ENCODE data around the gene PLEKHS1.

The PLEKHS1 gene

GRCh38 chr10:113716109-113716910 lies 35.2 kb upstream of the PLEKHS1 start:
- H3K27ac ChIP-seq (ENCODE audit: low read length): no peak overlapping the region
- no peak overlapping the region for H3K4me3 ChIP-seq (ENCODE audit: low read depth in 1 of 2, low read length in 2 of 2)
- H3K4me1 ChIP-seq (ENCODE audit: control insufficient read depth in 1 of 2, insufficient read depth in 2 of 2, low read length in 2 of 2): peaks cover 0 to 11% of the 10 kb centered on the region in 2 donors
- peaks cover 13% of the 10 kb centered on the region in 2 donors for H3K36me3 ChIP-seq (ENCODE audit: control insufficient read depth in 1 of 2, insufficient read depth in 2 of 2, low read length in 2 of 2)
- no peaks in the 10 kb centered on the region for H3K9me3 ChIP-seq (ENCODE audit: control insufficient read depth in 1 of 2, low read length in 2 of 2)
- H3K27me3 ChIP-seq (ENCODE audit: low read depth, low read length): no peaks in the 10 kb centered on the region

DNA sequence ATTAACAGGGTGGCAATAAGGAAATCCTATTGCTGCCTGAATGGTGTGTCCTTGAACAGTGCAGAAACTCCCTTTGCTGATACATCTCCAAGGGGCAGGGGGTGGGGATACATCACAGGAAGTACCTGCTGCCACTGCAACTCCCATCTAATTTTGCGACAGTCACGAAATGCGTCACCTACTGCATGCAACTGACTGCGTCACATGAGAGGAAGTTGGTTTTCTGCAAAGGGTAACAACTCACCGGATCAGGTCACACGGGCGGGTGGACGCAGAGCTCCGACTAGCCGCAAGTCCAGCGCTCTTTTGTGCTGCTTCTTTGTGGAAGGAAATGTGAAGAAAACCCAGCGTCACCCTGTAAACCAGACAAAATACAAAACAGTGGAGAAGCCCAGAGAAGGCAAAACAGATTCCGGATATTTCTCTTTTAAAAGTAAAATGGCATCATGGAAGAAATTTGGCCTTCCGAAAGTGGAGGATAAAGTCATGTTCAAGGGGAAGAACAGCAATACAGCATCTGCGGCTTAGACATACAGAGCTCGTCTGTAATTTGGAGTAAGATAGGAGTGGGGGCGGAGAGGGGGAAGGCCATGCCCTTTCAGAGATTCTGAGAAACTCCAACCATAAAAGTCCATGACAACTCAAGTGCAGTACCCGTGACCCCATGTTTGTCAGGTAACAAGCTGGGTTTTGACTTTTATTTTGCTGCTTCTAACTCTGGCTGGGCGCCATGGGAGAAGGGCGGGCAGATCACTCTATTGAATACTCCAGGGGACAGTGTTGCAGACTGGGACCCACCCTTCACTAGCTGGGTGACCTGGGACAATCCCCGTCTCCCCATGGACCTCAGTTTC lies 32.3 kb upstream of the PLEKHS1 start:
- H3K4me3 ChIP-seq (ENCODE audit: low read depth in 1 of 2, low read length in 2 of 2): no peak overlapping the region
- peaks cover 26 to 30% of the 10 kb centered on the region in 2 donors for H3K36me3 ChIP-seq (ENCODE audit: control insufficient read depth in 1 of 2, insufficient read depth in 2 of 2, low read length in 2 of 2)
- no peaks in the 10 kb centered on the region for H3K4me1 ChIP-seq (ENCODE audit: control insufficient read depth in 1 of 2, insufficient read depth in 2 of 2, low read length in 2 of 2)
- no peak overlapping the region for H3K27ac ChIP-seq (ENCODE audit: low read length)
- H3K9me3 ChIP-seq (ENCODE audit: control insufficient read depth in 1 of 2, low read length in 2 of 2): no peaks in the 10 kb centered on the region
- H3K27me3 ChIP-seq (ENCODE audit: low read depth, low read length): no peaks in the 10 kb centered on the region

- Histone ChIP-seq H3K27me3 (ENCODE audit: low read depth, low read length) (no peaks in the 10 kb centered on the region), H3K36me3 (ENCODE audit: control insufficient read depth in 1 of 2, insufficient read depth in 2 of 2, low read length in 2 of 2) (peaks cover 35 to 40% of the 10 kb centered on the region in 2 donors), H3K9me3 (ENCODE audit: control insufficient read depth in 1 of 2, low read length in 2 of 2) (no peaks in the 10 kb centered on the region), H3K27ac (ENCODE audit: low read length) (no peak overlapping the region), H3K4me3 (ENCODE audit: low read depth in 1 of 2, low read length in 2 of 2) (no peak overlapping the region), H3K4me1 (ENCODE audit: control insufficient read depth in 1 of 2, insufficient read depth in 2 of 2, low read length in 2 of 2) (no peaks in the 10 kb centered on the region)
Observed at GRCh38 chr10:113720386-113720785, 31.1 kb upstream of the PLEKHS1 start.

DNA sequence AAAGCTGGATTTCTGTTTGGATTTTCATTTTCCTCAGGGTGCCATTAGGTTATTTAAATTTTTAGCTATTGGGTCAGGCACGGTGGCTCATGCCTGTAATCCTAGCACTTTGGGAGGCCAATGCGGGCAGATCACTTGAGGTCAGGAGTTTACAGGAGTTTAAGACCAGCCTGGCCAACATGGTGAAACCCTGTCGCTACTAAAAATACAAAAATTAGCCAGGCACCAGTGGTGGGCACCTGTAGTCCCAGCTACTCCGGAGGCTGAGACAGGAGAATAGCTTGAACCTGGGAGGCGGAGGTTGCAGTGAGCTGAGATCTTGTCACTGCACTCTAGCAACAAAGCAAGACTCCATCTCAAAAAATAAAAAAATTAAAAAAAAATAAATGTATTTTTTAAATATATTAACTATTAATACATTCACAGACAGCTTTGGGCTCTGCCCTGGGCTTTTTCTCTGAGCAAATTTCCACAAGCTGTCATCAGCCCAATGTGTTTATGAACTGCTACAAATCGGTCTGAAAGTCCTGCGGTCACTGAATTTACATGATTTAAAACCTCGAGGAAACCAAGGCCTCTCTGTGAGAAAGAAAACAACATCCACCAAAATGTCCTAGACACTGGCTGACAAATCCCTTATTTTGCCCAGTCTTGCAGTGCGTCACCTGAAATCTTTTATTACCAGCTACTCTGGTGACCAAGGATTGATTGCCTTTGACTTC lies 19.2 kb upstream of the PLEKHS1 start:
- Histone ChIP-seq H3K27ac (ENCODE audit: low read length) (no peak overlapping the region), H3K4me1 (ENCODE audit: control insufficient read depth in 1 of 2, insufficient read depth in 2 of 2, low read length in 2 of 2) (peaks cover 0 to 11% of the 10 kb centered on the region in 2 donors), H3K36me3 (ENCODE audit: control insufficient read depth in 1 of 2, insufficient read depth in 2 of 2, low read length in 2 of 2) (peaks cover 22 to 27% of the 10 kb centered on the region in 2 donors), H3K4me3 (ENCODE audit: low read depth in 1 of 2, low read length in 2 of 2) (no peak overlapping the region), H3K9me3 (ENCODE audit: control insufficient read depth in 1 of 2, low read length in 2 of 2) (no peaks in the 10 kb centered on the region), H3K27me3 (ENCODE audit: low read depth, low read length) (no peaks in the 10 kb centered on the region)

- no peaks in the 10 kb centered on the region for H3K27me3 ChIP-seq (ENCODE audit: low read depth, low read length)
- H3K4me3 ChIP-seq (ENCODE audit: low read depth in 1 of 2, low read length in 2 of 2): no peak overlapping the region
- peaks cover 0 to 11% of the 10 kb centered on the region in 2 donors for H3K4me1 ChIP-seq (ENCODE audit: control insufficient read depth in 1 of 2, insufficient read depth in 2 of 2, low read length in 2 of 2)
- H3K9me3 ChIP-seq (ENCODE audit: control insufficient read depth in 1 of 2, low read length in 2 of 2): no peaks in the 10 kb centered on the region
- H3K36me3 ChIP-seq (ENCODE audit: control insufficient read depth in 1 of 2, insufficient read depth in 2 of 2, low read length in 2 of 2): peaks cover 21 to 25% of the 10 kb centered on the region in 2 donors
- H3K27ac ChIP-seq (ENCODE audit: low read length): no peak overlapping the region
Observed at GRCh38 chr10:113732966-113733365, 18.5 kb upstream of the PLEKHS1 start.

DNA sequence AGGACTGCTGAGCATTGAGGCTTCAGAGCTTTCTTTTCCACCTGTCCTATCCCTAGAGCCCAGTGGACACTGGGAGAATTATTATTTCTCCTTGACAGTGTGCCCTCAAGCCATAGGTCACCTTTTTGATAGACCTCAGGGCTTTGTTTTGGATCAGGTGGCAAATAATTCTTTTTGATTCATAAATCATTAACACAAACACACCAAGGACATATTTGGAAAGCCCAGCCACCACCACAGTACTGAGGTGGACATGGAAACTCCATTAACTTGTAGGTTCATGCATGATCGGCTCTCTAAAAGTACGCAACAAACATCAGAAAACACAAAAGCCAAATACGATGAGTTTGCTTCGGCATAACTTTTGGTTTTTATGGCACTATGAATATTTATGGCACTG lies 17.8 kb upstream of the PLEKHS1 start:
- H3K9me3 ChIP-seq (ENCODE audit: control insufficient read depth in 1 of 2, low read length in 2 of 2): no peaks in the 10 kb centered on the region
- H3K27ac ChIP-seq (ENCODE audit: low read length): no peak overlapping the region
- H3K4me1 ChIP-seq (ENCODE audit: control insufficient read depth in 1 of 2, insufficient read depth in 2 of 2, low read length in 2 of 2): peaks cover 0 to 11% of the 10 kb centered on the region in 2 donors
- peaks cover 18 to 19% of the 10 kb centered on the region in 2 donors for H3K36me3 ChIP-seq (ENCODE audit: control insufficient read depth in 1 of 2, insufficient read depth in 2 of 2, low read length in 2 of 2)
- no peaks in the 10 kb centered on the region for H3K27me3 ChIP-seq (ENCODE audit: low read depth, low read length)
- H3K4me3 ChIP-seq (ENCODE audit: low read depth in 1 of 2, low read length in 2 of 2): no peak overlapping the region

DNA sequence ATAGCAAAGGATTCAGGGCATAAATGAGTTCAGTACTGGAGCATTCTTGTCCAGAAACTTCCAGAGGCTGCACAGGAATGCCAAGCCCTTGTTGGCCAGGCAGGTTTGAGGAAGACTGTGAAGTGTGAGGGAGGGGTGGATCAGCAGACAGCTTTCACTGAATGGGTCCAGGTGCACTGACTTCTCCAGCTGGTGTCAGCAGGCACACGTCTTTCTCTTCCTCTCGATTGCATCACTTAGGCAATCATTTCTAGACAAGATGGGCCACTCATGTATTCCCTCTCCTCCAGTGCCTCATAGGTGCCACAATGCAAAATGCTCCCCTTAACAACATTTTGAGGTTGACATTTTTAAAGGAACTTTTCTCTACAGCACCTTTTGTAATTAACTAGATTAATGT lies 15.6 kb upstream of the PLEKHS1 start:
- Histone ChIP-seq H3K4me1 (ENCODE audit: control insufficient read depth in 1 of 2, insufficient read depth in 2 of 2, low read length in 2 of 2) (peaks cover 0 to 11% of the 10 kb centered on the region in 2 donors), H3K27me3 (ENCODE audit: low read depth, low read length) (no peaks in the 10 kb centered on the region), H3K4me3 (ENCODE audit: low read depth in 1 of 2, low read length in 2 of 2) (no peak overlapping the region), H3K36me3 (ENCODE audit: control insufficient read depth in 1 of 2, insufficient read depth in 2 of 2, low read length in 2 of 2) (no peaks in the 10 kb centered on the region), H3K27ac (ENCODE audit: low read length) (no peak overlapping the region), H3K9me3 (ENCODE audit: control insufficient read depth in 1 of 2, low read length in 2 of 2) (no peaks in the 10 kb centered on the region)

DNA sequence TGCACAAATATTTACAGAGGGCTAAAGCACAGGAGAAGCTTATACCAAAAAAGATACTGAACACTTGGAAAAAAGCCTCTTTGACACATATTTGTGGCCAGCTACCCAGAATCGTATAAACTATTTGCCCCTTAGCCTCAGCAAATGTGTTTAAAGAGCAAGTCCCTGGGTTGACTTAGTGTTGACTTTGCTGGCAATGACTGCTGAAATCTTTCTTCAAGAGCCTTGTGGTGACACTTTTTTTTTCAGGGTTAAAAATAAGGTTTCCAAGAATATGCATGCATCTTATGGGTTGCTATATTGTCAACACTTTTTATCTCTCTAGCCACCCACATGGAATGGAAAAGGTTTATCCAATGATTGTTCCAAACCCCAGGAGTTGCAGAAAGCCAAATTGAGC lies 14.9 kb upstream of the PLEKHS1 start:
- H3K4me3 ChIP-seq (ENCODE audit: low read depth in 1 of 2, low read length in 2 of 2): no peak overlapping the region
- no peaks in the 10 kb centered on the region for H3K9me3 ChIP-seq (ENCODE audit: control insufficient read depth in 1 of 2, low read length in 2 of 2)
- no peaks in the 10 kb centered on the region for H3K36me3 ChIP-seq (ENCODE audit: control insufficient read depth in 1 of 2, insufficient read depth in 2 of 2, low read length in 2 of 2)
- H3K27me3 ChIP-seq (ENCODE audit: low read depth, low read length): no peaks in the 10 kb centered on the region
- H3K4me1 ChIP-seq (ENCODE audit: control insufficient read depth in 1 of 2, insufficient read depth in 2 of 2, low read length in 2 of 2): peaks cover 0 to 11% of the 10 kb centered on the region in 2 donors
- no peak overlapping the region for H3K27ac ChIP-seq (ENCODE audit: low read length)

- Histone ChIP-seq H3K4me1 (ENCODE audit: control insufficient read depth in 1 of 2, insufficient read depth in 2 of 2, low read length in 2 of 2) (peaks cover 0 to 11% of the 10 kb centered on the region in 2 donors), H3K4me3 (ENCODE audit: low read depth in 1 of 2, low read length in 2 of 2) (no peak overlapping the region), H3K27me3 (ENCODE audit: low read depth, low read length) (no peaks in the 10 kb centered on the region), H3K36me3 (ENCODE audit: control insufficient read depth in 1 of 2, insufficient read depth in 2 of 2, low read length in 2 of 2) (no peaks in the 10 kb centered on the region), H3K27ac (ENCODE audit: low read length) (no peak overlapping the region), H3K9me3 (ENCODE audit: control insufficient read depth in 1 of 2, low read length in 2 of 2) (no peaks in the 10 kb centered on the region)
Observed at GRCh38 chr10:113739031-113739430, 12.5 kb upstream of the PLEKHS1 start.

DNA sequence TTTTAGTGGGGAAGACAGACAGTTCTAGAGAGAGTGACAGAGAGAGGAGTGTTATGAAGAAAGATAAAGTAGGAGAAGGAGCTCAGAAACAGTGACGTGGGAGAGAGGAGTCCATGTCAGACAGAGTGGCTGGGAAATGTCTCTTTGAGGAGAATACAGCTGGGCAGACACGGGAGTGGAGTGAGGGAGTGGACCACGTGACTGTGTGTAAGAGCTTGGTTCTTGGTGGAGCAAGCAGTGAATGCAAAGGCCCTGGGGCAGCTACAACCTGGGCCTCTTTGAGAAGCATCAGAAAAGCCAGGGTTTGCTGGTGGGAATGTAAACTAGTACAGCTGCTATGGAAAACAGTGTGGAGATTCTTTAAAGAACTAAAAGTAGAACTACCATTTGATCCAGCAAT lies 11.9 kb upstream of the PLEKHS1 start:
- H3K27me3 ChIP-seq (ENCODE audit: low read depth, low read length): no peaks in the 10 kb centered on the region
- no peak overlapping the region for H3K27ac ChIP-seq (ENCODE audit: low read length)
- H3K9me3 ChIP-seq (ENCODE audit: control insufficient read depth in 1 of 2, low read length in 2 of 2): no peaks in the 10 kb centered on the region

GRCh38 chr10:113740850-113741249 lies 10.6 kb upstream of the PLEKHS1 start:
- no peaks in the 10 kb centered on the region for H3K27me3 ChIP-seq (ENCODE audit: low read depth, low read length)

More for the DNA sequence above, 11.9 kb upstream of the PLEKHS1 start:
- H3K36me3 ChIP-seq (ENCODE audit: control insufficient read depth in 1 of 2, insufficient read depth in 2 of 2, low read length in 2 of 2): no peaks in the 10 kb centered on the region
- H3K4me3 ChIP-seq (ENCODE audit: low read depth in 1 of 2, low read length in 2 of 2): no peak overlapping the region
- H3K4me1 ChIP-seq (ENCODE audit: control insufficient read depth in 1 of 2, insufficient read depth in 2 of 2, low read length in 2 of 2): peaks cover 0 to 11% of the 10 kb centered on the region in 2 donors

More at GRCh38 chr10:113740850-113741249, 10.6 kb upstream of the PLEKHS1 start:
- Histone ChIP-seq H3K4me3 (ENCODE audit: low read depth in 1 of 2, low read length in 2 of 2) (no peak overlapping the region), H3K36me3 (ENCODE audit: control insufficient read depth in 1 of 2, insufficient read depth in 2 of 2, low read length in 2 of 2) (no peaks in the 10 kb centered on the region), H3K27ac (ENCODE audit: low read length) (no peak overlapping the region), H3K9me3 (ENCODE audit: control insufficient read depth in 1 of 2, low read length in 2 of 2) (no peaks in the 10 kb centered on the region), H3K4me1 (ENCODE audit: control insufficient read depth in 1 of 2, insufficient read depth in 2 of 2, low read length in 2 of 2) (peaks cover 3 to 10% of the 10 kb centered on the region in 2 donors)
